Tibial artery (tissue), 4 donors: ENCODE results near the gene HTR6.

Experiments
- DNase-seq, 2 donors: peaks; one replicate each; pipeline ENCODE4 v3.0.0-alpha.2; 2019
- H3K27ac ChIP-seq, 2 donors: fragments of 200-600 bp; sonication (generic) in 1 of 2; 1 replicate in 1 of 2; 2 replicates in 1 of 2; pipeline ENCODE4 v1.5.1; 2018 to 2019; ENCODE audit warnings: mild to moderate bottlenecking in 1 of 2
- H3K27me3 ChIP-seq, 2 donors: fragments of 200-600 bp; sonication (generic) in 1 of 2; one replicate each; pipeline versions ENCODE4 v1.5.1 to v1.6.0; 2016 to 2019
- H3K36me3 ChIP-seq, 3 donors: fragments of 200-600 bp; sonication (generic) in 2 of 3; one replicate each; pipeline ENCODE4 v1.5.1; 2016 to 2019; ENCODE audit warnings: mild to moderate bottlenecking in 2 of 3
- H3K4me1 ChIP-seq, 4 donors: fragments of 200-600 bp; sonication (generic) in 2 of 4; 1 replicate in 3 of 4; 2 replicates in 1 of 4; pipeline ENCODE4 v1.5.1; 2016 to 2019
- H3K4me3 ChIP-seq, 2 donors: fragments of 200-600 bp; sonication (generic) in 1 of 2; 1 replicate in 1 of 2; 2 replicates in 1 of 2; pipeline ENCODE4 v1.5.1; 2018 to 2019; ENCODE audit warnings: mild to moderate bottlenecking in 2 of 2
- H3K9me3 ChIP-seq, 3 donors: fragments of 200-600 bp; sonication (generic) in 1 of 3; one replicate each; pipeline ENCODE4 v1.5.1; 2016 to 2019
- CTCF ChIP-seq, 2 experiments: fragments of 200-600 bp in 1 of 2; fragments of 450-650 bp in 1 of 2; IDR thresholded peaks; one replicate each; pipeline ENCODE4 v1.5.1; 2017 to 2019; ENCODE audit warnings: antibody characterized with exemption in 2 of 2, mild to moderate bottlenecking in 1 of 2, moderate library complexity in 1 of 2
- intact Hi-C: fragments of 100-400 bp; cut with DNase I; formaldehyde crosslinking; loops from one replicate; pipeline ENCODE4 v1.15.0; 2023; ENCODE audit warnings: low total_unique reads

Gene HTR6

GRCh38 chr1:19644681-19645410, 19.8 kb upstream of the HTR6 start:
- intact Hi-C loops: loop anchor here (5.0 kb wide), 2 partner anchors 48 to 158 kb away; partner anchors contain the start of gene CAPZB
- H3K4me3 ChIP-seq: peak overlapping the region; percentile 85 to 90
- H3K9me3 ChIP-seq: no peaks in the 10 kb centered on the region
- peak overlapping the region; percentile 89 for H3K27ac ChIP-seq
- no peak for DNase-seq
- H3K27me3 ChIP-seq: no peaks in the 10 kb centered on the region
- no peak for TF ChIP-seq CTCF (IDR thresholded peaks at IDR 0.05)
- no peaks in the 10 kb centered on the region for H3K36me3 ChIP-seq
- peaks cover 0 to 63% (median 43%) of the 10 kb centered on the region in 4 donors for H3K4me1 ChIP-seq

GRCh38 chr1:19645411-19646251, 19.0 kb upstream of the HTR6 start:
- no peaks in the 10 kb centered on the region for H3K36me3 ChIP-seq
- TF ChIP-seq CTCF (IDR thresholded peaks at IDR 0.05): no peak
- H3K27ac ChIP-seq: peak overlapping the region; percentile 89
- H3K4me1 ChIP-seq: peaks cover 0 to 63% (median 50%) of the 10 kb centered on the region in 4 donors
- H3K4me3 ChIP-seq: peak overlapping the region; percentile 85 to 90
- H3K9me3 ChIP-seq: no peaks in the 10 kb centered on the region
- intact Hi-C loops: loop anchor here (5.0 kb wide), 2 partner anchors 48 to 158 kb away; partner anchors contain the start of gene CAPZB
- DNase-seq: no peak
- H3K27me3 ChIP-seq: no peaks in the 10 kb centered on the region

GRCh38 chr1:19646377-19647319, 18.0 kb upstream of the HTR6 start:
- H3K4me3 ChIP-seq: peak overlapping the region; percentile 85 to 90
- H3K27me3 ChIP-seq: no peaks in the 10 kb centered on the region
- peaks cover 0 to 72% (median 56%) of the 10 kb centered on the region in 4 donors for H3K4me1 ChIP-seq
- no peaks in the 10 kb centered on the region for H3K9me3 ChIP-seq
- TF ChIP-seq CTCF (IDR thresholded peaks at IDR 0.05): no peak
- DNase-seq: no peak
- intact Hi-C loops: loop anchor here (5.0 kb wide), 2 partner anchors 49 to 159 kb away; partner anchors contain the start of gene CAPZB
- H3K36me3 ChIP-seq: no peaks in the 10 kb centered on the region
- H3K27ac ChIP-seq: peak overlapping the region; percentile 89

GRCh38 chr1:19647643-19648042, 17.0 kb upstream of the HTR6 start:
- H3K4me3 ChIP-seq: no peak overlapping the region
- no peaks in the 10 kb centered on the region for H3K9me3 ChIP-seq
- no peak for TF ChIP-seq CTCF (IDR thresholded peaks at IDR 0.05)
- peak overlapping the region in 1 of 2 donors; percentile 89 for H3K27ac ChIP-seq
- no peaks in the 10 kb centered on the region for H3K36me3 ChIP-seq
- no peaks in the 10 kb centered on the region for H3K27me3 ChIP-seq
- intact Hi-C loops: loop anchor here (5.0 kb wide), 2 partner anchors 50 to 160 kb away; partner anchors contain the start of gene CAPZB
- peaks cover 0 to 79% (median 62%) of the 10 kb centered on the region in 4 donors for H3K4me1 ChIP-seq
- DNase-seq: no peak

- Histone ChIP-seq H3K27me3 (no peaks in the 10 kb centered on the region), H3K27ac (peak overlapping the region; percentile 48 to 89), H3K4me3 (no peak overlapping the region), H3K36me3 (no peaks in the 10 kb centered on the region), H3K4me1 (peaks cover 0 to 73% (median 59%) of the 10 kb centered on the region in 4 donors), H3K9me3 (no peaks in the 10 kb centered on the region)
- DNase-seq: no peak
- intact Hi-C loops: loop anchor here (5.0 kb wide), 2 partner anchors 51 to 161 kb away; partner anchors contain the start of gene CAPZB
- no peak for TF ChIP-seq CTCF (IDR thresholded peaks at IDR 0.05)
These were observed 16.4 kb upstream of the HTR6 start for GRCh38 chr1:19648239-19648638.
